ENCODE results near the gene URM1. TPM values are rescaled to one million over a fixed set of nuclear protein-coding genes. Genes with fewer than 3 reads are reported as not detected.

The URM1 gene
- polyA plus RNA-seq, 2 donors: 18.7 to 42.2 TPM

DNA sequence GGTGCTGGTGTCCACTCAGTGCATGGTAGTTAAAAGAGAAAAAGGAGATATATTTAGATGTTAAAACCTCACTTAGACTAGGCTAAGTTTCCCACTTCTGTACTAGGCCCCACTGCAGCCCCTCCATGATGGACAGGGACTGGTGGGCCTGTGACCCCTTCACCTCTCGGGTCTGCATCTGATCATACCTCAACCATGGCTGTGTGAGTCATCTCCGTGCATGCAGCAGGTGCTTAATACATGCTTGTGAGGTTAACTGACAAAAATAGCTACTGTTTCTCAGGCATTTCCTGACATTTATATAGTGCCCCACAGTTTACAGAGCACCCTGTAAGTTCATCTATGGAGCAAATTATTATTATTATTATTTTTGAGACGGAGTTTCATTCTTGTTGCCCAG is 8.4 kb upstream of the URM1 start:
- peaks cover 3 to 9% of the 10 kb centered on the region in 2 donors for H3K4me1 ChIP-seq (ENCODE audit: control insufficient read depth in 2 of 2, insufficient read depth in 2 of 2, low read length in 1 of 2)
- H3K9me3 ChIP-seq (ENCODE audit: control insufficient read depth in 2 of 2, insufficient read depth in 1 of 2, low read depth in 1 of 2, low read length in 1 of 2): no peaks in the 10 kb centered on the region
- 74 to 77% methylated on average over 3 of the region's 3 CpGs for WGBS, 2 donors
- peaks cover 0 to 6% of the 10 kb centered on the region in 2 donors for H3K36me3 ChIP-seq (ENCODE audit: control insufficient read depth in 2 of 2, insufficient read depth in 2 of 2, low read length in 1 of 2)
- no peak overlapping the region for H3K27ac ChIP-seq (ENCODE audit: low read depth in 2 of 2, low read length in 1 of 2)
- H3K27me3 ChIP-seq (ENCODE audit: control insufficient read depth in 1 of 2, insufficient read depth in 2 of 2, low read length in 2 of 2): no peaks in the 10 kb centered on the region
- H3K4me3 ChIP-seq (ENCODE audit: low read depth in 1 of 2, low read length in 2 of 2): no peak overlapping the region

GRCh38 chr9:128365525-128365924 is 5.6 kb upstream of the URM1 start:
- no peak overlapping the region for H3K4me3 ChIP-seq (ENCODE audit: low read depth in 1 of 2, low read length in 2 of 2)
- H3K27me3 ChIP-seq (ENCODE audit: control insufficient read depth in 1 of 2, insufficient read depth in 2 of 2, low read length in 2 of 2): no peaks in the 10 kb centered on the region
- peaks cover 3 to 11% of the 10 kb centered on the region in 2 donors for H3K4me1 ChIP-seq (ENCODE audit: control insufficient read depth in 2 of 2, insufficient read depth in 2 of 2, low read length in 1 of 2)
- 83 to 84% methylated on average over 4 of the region's 4 CpGs for WGBS, 2 donors
- H3K27ac ChIP-seq (ENCODE audit: low read depth in 2 of 2, low read length in 1 of 2): no peak overlapping the region
- peaks cover 0 to under 1% of the 10 kb centered on the region in 2 donors for H3K36me3 ChIP-seq (ENCODE audit: control insufficient read depth in 2 of 2, insufficient read depth in 2 of 2, low read length in 1 of 2)
- no peaks in the 10 kb centered on the region for H3K9me3 ChIP-seq (ENCODE audit: control insufficient read depth in 2 of 2, insufficient read depth in 1 of 2, low read depth in 1 of 2, low read length in 1 of 2)

DNA sequence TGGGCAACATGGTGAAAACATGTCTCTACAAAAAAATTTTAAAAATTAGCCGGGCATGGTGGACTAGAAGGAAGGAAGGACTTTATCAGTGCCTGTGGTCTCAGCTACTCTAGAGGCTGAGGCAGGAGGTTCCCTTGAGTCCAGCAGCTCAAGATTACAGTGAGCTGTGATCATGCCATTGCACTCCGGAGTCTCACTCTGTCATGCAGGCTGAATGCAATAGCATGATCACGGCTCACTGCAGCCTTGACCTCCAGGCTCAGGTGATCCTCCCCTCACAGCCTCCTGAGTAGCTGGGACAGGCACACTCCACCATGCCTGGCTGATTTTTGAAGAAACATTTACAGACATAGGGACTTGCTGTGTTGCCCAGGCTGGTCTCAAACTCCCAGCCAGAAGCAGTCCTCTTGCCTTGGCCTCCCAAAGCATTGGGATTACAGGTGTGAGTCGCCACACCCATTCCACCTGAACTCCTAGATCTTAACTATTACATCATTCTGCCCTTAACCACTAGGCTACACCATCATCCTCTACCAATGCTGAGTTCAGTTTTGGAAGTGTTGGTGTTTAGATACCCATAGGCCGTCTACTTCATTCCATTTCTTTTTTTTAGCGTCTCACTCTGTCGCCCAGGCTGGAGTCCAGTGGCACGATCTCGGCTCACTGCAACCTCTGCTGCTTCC is 2.0 kb upstream of the URM1 start:
- no peak overlapping the region for H3K4me3 ChIP-seq (ENCODE audit: low read depth in 1 of 2, low read length in 2 of 2)
- peaks cover 0 to 8% of the 10 kb centered on the region in 2 donors for H3K4me1 ChIP-seq (ENCODE audit: control insufficient read depth in 2 of 2, insufficient read depth in 2 of 2, low read length in 1 of 2)
- H3K27ac ChIP-seq (ENCODE audit: low read depth in 2 of 2, low read length in 1 of 2): no peak overlapping the region
- no peaks in the 10 kb centered on the region for H3K27me3 ChIP-seq (ENCODE audit: control insufficient read depth in 1 of 2, insufficient read depth in 2 of 2, low read length in 2 of 2)
- H3K36me3 ChIP-seq (ENCODE audit: control insufficient read depth in 2 of 2, insufficient read depth in 2 of 2, low read length in 1 of 2): peaks cover 0 to 3% of the 10 kb centered on the region in 2 donors
- no peaks in the 10 kb centered on the region for H3K9me3 ChIP-seq (ENCODE audit: control insufficient read depth in 2 of 2, insufficient read depth in 1 of 2, low read depth in 1 of 2, low read length in 1 of 2)
- WGBS, 2 donors: 91 to 92% methylated on average over 9 of the region's 9 CpGs

DNA sequence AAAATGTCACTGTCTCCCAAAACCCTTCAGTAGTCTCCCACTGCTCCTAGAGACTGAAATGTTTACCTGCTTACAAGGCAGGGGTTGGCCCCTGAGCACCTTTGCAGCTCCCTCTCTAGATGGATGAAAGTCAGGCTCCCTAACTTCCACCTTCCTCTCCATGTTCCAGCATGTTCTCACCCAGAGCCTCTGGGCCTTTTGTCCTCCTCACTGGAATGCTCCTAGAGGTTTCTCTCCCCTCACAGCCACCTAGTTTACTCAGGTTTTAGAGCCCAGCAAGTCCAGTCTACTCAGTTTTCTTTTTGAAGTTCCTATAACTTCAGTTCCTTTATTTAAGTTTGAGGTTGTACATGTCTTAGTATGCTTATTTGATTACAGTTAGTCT is 815 bp upstream of the URM1 start:
- Histone ChIP-seq H3K4me1 (ENCODE audit: control insufficient read depth in 2 of 2, insufficient read depth in 2 of 2, low read length in 1 of 2) (peaks cover 0 to 8% of the 10 kb centered on the region in 2 donors), H3K36me3 (ENCODE audit: control insufficient read depth in 2 of 2, insufficient read depth in 2 of 2, low read length in 1 of 2) (peaks cover 0 to 3% of the 10 kb centered on the region in 2 donors), H3K9me3 (ENCODE audit: control insufficient read depth in 2 of 2, insufficient read depth in 1 of 2, low read depth in 1 of 2, low read length in 1 of 2) (no peaks in the 10 kb centered on the region), H3K27me3 (ENCODE audit: control insufficient read depth in 1 of 2, insufficient read depth in 2 of 2, low read length in 2 of 2) (no peaks in the 10 kb centered on the region), H3K27ac (ENCODE audit: low read depth in 2 of 2, low read length in 1 of 2) (peak overlapping the region; percentile 97 to 100), H3K4me3 (ENCODE audit: low read depth in 1 of 2, low read length in 2 of 2) (peak overlapping the region; percentile 64 to 68)

DNA sequence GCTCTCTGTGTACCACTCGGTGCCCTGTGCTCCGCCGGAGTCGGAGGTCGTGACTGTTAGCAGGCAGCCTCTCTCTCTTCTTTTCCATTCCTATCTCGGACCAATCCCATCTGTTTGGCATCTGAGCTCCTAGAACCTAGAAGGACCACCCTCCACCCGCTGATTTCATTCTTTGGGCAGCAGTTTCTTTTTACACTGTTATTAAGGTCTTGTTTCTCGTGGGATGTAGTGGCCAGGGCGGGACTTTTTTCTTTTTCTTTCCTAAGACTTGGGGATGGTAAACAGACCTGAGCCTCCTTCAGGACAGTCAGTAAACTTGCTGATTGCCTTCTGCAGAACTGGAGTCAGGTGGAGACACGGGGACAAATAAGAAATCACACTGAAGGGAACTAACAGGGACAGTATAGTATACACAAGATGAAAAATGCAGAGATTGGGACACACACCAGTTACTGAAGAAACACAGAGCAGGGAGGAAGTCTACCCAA is 500 bp downstream of the URM1 start:
- Histone ChIP-seq H3K9me3 (ENCODE audit: control insufficient read depth in 2 of 2, insufficient read depth in 1 of 2, low read depth in 1 of 2, low read length in 1 of 2) (no peaks in the 10 kb centered on the region), H3K27me3 (ENCODE audit: control insufficient read depth in 1 of 2, insufficient read depth in 2 of 2, low read length in 2 of 2) (no peaks in the 10 kb centered on the region), H3K4me1 (ENCODE audit: control insufficient read depth in 2 of 2, insufficient read depth in 2 of 2, low read length in 1 of 2) (peaks cover 0 to 8% of the 10 kb centered on the region in 2 donors), H3K36me3 (ENCODE audit: control insufficient read depth in 2 of 2, insufficient read depth in 2 of 2, low read length in 1 of 2) (peaks cover 0 to 3% of the 10 kb centered on the region in 2 donors), H3K27ac (ENCODE audit: low read depth in 2 of 2, low read length in 1 of 2) (peak overlapping the region; percentile 80 to 99), H3K4me3 (ENCODE audit: low read depth in 1 of 2, low read length in 2 of 2) (peak overlapping the region; percentile 68 to 91)
- WGBS, 2 donors: 0% methylated on average over 10 of the region's 10 CpGs

GRCh38 chr9:128372188-128372641 is 1.0 kb downstream of the URM1 start:
- WGBS, 2 donors: 17 to 19% methylated on average over 4 of the region's 4 CpGs
- Histone ChIP-seq H3K4me1 (ENCODE audit: control insufficient read depth in 2 of 2, insufficient read depth in 2 of 2, low read length in 1 of 2) (peaks cover 0 to 8% of the 10 kb centered on the region in 2 donors), H3K27ac (ENCODE audit: low read depth in 2 of 2, low read length in 1 of 2) (peak overlapping the region; percentile 80 to 99), H3K4me3 (ENCODE audit: low read depth in 1 of 2, low read length in 2 of 2) (peak overlapping the region; percentile 68 to 91), H3K36me3 (ENCODE audit: control insufficient read depth in 2 of 2, insufficient read depth in 2 of 2, low read length in 1 of 2) (peaks cover 0 to 3% of the 10 kb centered on the region in 2 donors), H3K9me3 (ENCODE audit: control insufficient read depth in 2 of 2, insufficient read depth in 1 of 2, low read depth in 1 of 2, low read length in 1 of 2) (no peaks in the 10 kb centered on the region), H3K27me3 (ENCODE audit: control insufficient read depth in 1 of 2, insufficient read depth in 2 of 2, low read length in 2 of 2) (no peaks in the 10 kb centered on the region)

- H3K4me1 ChIP-seq (ENCODE audit: control insufficient read depth in 2 of 2, insufficient read depth in 2 of 2, low read length in 1 of 2): peaks cover 0 to 8% of the 10 kb centered on the region in 2 donors
- H3K9me3 ChIP-seq (ENCODE audit: control insufficient read depth in 2 of 2, insufficient read depth in 1 of 2, low read depth in 1 of 2, low read length in 1 of 2): no peaks in the 10 kb centered on the region
- no peak overlapping the region for H3K4me3 ChIP-seq (ENCODE audit: low read depth in 1 of 2, low read length in 2 of 2)
- WGBS, 2 donors: 82 to 87% methylated on average over 1 of the region's 1 CpG
- peaks cover 0 to 3% of the 10 kb centered on the region in 2 donors for H3K36me3 ChIP-seq (ENCODE audit: control insufficient read depth in 2 of 2, insufficient read depth in 2 of 2, low read length in 1 of 2)
- peak overlapping the region; percentile 1 to 99 for H3K27ac ChIP-seq (ENCODE audit: low read depth in 2 of 2, low read length in 1 of 2)
- no peaks in the 10 kb centered on the region for H3K27me3 ChIP-seq (ENCODE audit: control insufficient read depth in 1 of 2, insufficient read depth in 2 of 2, low read length in 2 of 2)
Observed at GRCh38 chr9:128372784-128373183, 1.6 kb downstream of the URM1 start.

GRCh38 chr9:128374221-128374675 is 3.1 kb downstream of the URM1 start:
- no peaks in the 10 kb centered on the region for H3K9me3 ChIP-seq (ENCODE audit: control insufficient read depth in 2 of 2, insufficient read depth in 1 of 2, low read depth in 1 of 2, low read length in 1 of 2)

GRCh38 chr9:128375865-128376264 is 4.7 kb downstream of the URM1 start:
- WGBS, 2 donors: 59 to 71% methylated on average over 5 of the region's 5 CpGs
- Histone ChIP-seq H3K27me3 (ENCODE audit: control insufficient read depth in 1 of 2, insufficient read depth in 2 of 2, low read length in 2 of 2) (no peaks in the 10 kb centered on the region), H3K4me1 (ENCODE audit: control insufficient read depth in 2 of 2, insufficient read depth in 2 of 2, low read length in 1 of 2) (peaks cover 0 to 5% of the 10 kb centered on the region in 2 donors), H3K36me3 (ENCODE audit: control insufficient read depth in 2 of 2, insufficient read depth in 2 of 2, low read length in 1 of 2) (peaks cover 3 to 5% of the 10 kb centered on the region in 2 donors), H3K4me3 (ENCODE audit: low read depth in 1 of 2, low read length in 2 of 2) (no peak overlapping the region), H3K9me3 (ENCODE audit: control insufficient read depth in 2 of 2, insufficient read depth in 1 of 2, low read depth in 1 of 2, low read length in 1 of 2) (no peaks in the 10 kb centered on the region), H3K27ac (ENCODE audit: low read depth in 2 of 2, low read length in 1 of 2) (no peak overlapping the region)

More at GRCh38 chr9:128374221-128374675, 3.1 kb downstream of the URM1 start:
- Histone ChIP-seq H3K27ac (ENCODE audit: low read depth in 2 of 2, low read length in 1 of 2) (no peak overlapping the region), H3K36me3 (ENCODE audit: control insufficient read depth in 2 of 2, insufficient read depth in 2 of 2, low read length in 1 of 2) (peaks cover 3 to 5% of the 10 kb centered on the region in 2 donors), H3K4me3 (ENCODE audit: low read depth in 1 of 2, low read length in 2 of 2) (no peak overlapping the region), H3K4me1 (ENCODE audit: control insufficient read depth in 2 of 2, insufficient read depth in 2 of 2, low read length in 1 of 2) (peaks cover 0 to 8% of the 10 kb centered on the region in 2 donors), H3K27me3 (ENCODE audit: control insufficient read depth in 1 of 2, insufficient read depth in 2 of 2, low read length in 2 of 2) (no peaks in the 10 kb centered on the region)
- 85% methylated on average over 9 of the region's 9 CpGs for WGBS, 2 donors

- peaks cover 11 to 33% of the 10 kb centered on the region in 2 donors for H3K36me3 ChIP-seq (ENCODE audit: control insufficient read depth in 2 of 2, insufficient read depth in 2 of 2, low read length in 1 of 2)
- no peak overlapping the region for H3K4me3 ChIP-seq (ENCODE audit: low read depth in 1 of 2, low read length in 2 of 2)
- peaks cover 0 to 4% of the 10 kb centered on the region in 2 donors for H3K4me1 ChIP-seq (ENCODE audit: control insufficient read depth in 2 of 2, insufficient read depth in 2 of 2, low read length in 1 of 2)
- WGBS, 2 donors: 68 to 75% methylated on average over 6 of the region's 6 CpGs
- H3K27me3 ChIP-seq (ENCODE audit: control insufficient read depth in 1 of 2, insufficient read depth in 2 of 2, low read length in 2 of 2): no peaks in the 10 kb centered on the region
- H3K27ac ChIP-seq (ENCODE audit: low read depth in 2 of 2, low read length in 1 of 2): no peak overlapping the region
- H3K9me3 ChIP-seq (ENCODE audit: control insufficient read depth in 2 of 2, insufficient read depth in 1 of 2, low read depth in 1 of 2, low read length in 1 of 2): no peaks in the 10 kb centered on the region
Observed at GRCh38 chr9:128382261-128382660, 11.1 kb downstream of the URM1 start.

Data from esophagus (tissue), 2 donors.